H1 (cell line): ENCODE measurements around the gene HSPA4L. TPM values are rescaled to one million over a fixed set of nuclear protein-coding genes. Genes with fewer than 3 reads are reported as not detected.

Experiments used
- CTCF ChIA-PET: fragments of 300-600 bp; sonication (Branson Sonifier 250); formaldehyde crosslinking; loops from one replicate; lab custom pipeline; 2021; ENCODE audit not compliant: partially characterized antibody; lab: Charles Lee
- POLR2A ChIA-PET: fragments of 300-600 bp; sonication (Branson Sonifier 250); formaldehyde crosslinking; loops from one replicate; lab custom pipeline; 2021; ENCODE audit warnings: inconsistent platforms; ENCODE audit not compliant: partially characterized antibody; lab: Charles Lee
- DNase-seq, 2 experiments: peaks; one replicate each; pipeline versions ENCODE4 v3.0.0 to v3.0.0-alpha.2; 2010 to 2022; ENCODE audit warnings: low spot score in 2 of 2, low read depth in 1 of 2, mixed read lengths in 1 of 2
- FAIRE-seq: peaks from 2 replicates; lab custom pipeline; 2011; peaks lifted over from hg19 to GRCh38; lab: Jason Lieb, UNC
- H2AFZ ChIP-seq: 2 replicates; pipeline ENCODE4 v1.8.1; 2012; ENCODE audit warnings: low read length, inconsistent platforms
- H2AK5ac ChIP-seq: 2 replicates; pipeline ENCODE4 v1.6.1; 2013; ENCODE audit warnings: low read depth, low read length
- H2BK120ac ChIP-seq: replicated peaks from 2 replicates; pipeline ENCODE3; 2013; ENCODE audit warnings: low read depth, low read length, inconsistent platforms
- H2BK12ac ChIP-seq: 2 replicates; pipeline ENCODE4 v1.6.1; 2013; ENCODE audit warnings: low read depth, low read length
- H2BK15ac ChIP-seq: 2 replicates; pipeline ENCODE4 v1.6.1; 2013; ENCODE audit warnings: low read length
- H2BK20ac ChIP-seq: 2 replicates; pipeline ENCODE4 v1.6.1; 2013; ENCODE audit warnings: low read length
- H2BK5ac ChIP-seq: 2 replicates; pipeline ENCODE4 v1.6.1; 2013; ENCODE audit warnings: low read depth, low read length
- H3K14ac ChIP-seq: 2 replicates; pipeline ENCODE4 v1.6.1; 2013; ENCODE audit warnings: inconsistent platforms; ENCODE audit not compliant: insufficient read length
- H3K18ac ChIP-seq: 2 replicates; pipeline ENCODE4 v1.6.1; 2013; ENCODE audit warnings: low read length; ENCODE audit errors: extremely low read depth
- H3K23ac ChIP-seq: 2 replicates; pipeline ENCODE4 v1.6.1; 2013; ENCODE audit warnings: inconsistent platforms; ENCODE audit not compliant: insufficient read length
- H3K23me2 ChIP-seq: 2 replicates; pipeline ENCODE4 v1.6.1; 2013; ENCODE audit warnings: low read depth, low read length
- H3K27ac ChIP-seq: 2 replicates; pipeline ENCODE4 v1.6.1; 2011; ENCODE audit warnings: low read depth, low read length, inconsistent platforms
- H3K27me3 ChIP-seq, 4 experiments: replicated peaks in 1 of 4; 1 replicate in 1 of 4; 2 replicates in 3 of 4; pipeline versions ENCODE4 v1.6.1 to v1.8.1; 2011 to 2013; ENCODE audit warnings: low read length in 3 of 4, mild to moderate bottlenecking in 3 of 4, inconsistent platforms in 2 of 4, mixed read lengths in 2 of 4, moderate library complexity in 1 of 4; ENCODE audit not compliant: control insufficient read depth in 3 of 4, insufficient read depth in 3 of 4; ENCODE audit errors: extremely low read depth in 1 of 4
- H3K36me3 ChIP-seq, 4 experiments: 2 replicates each; pipeline versions ENCODE4 v1.6.1 to v1.8.1; 2011 to 2013; ENCODE audit warnings: mild to moderate bottlenecking in 4 of 4, low read length in 3 of 4, moderate library complexity in 2 of 4, control low read depth in 1 of 4, inconsistent platforms in 1 of 4; ENCODE audit not compliant: insufficient read depth in 4 of 4, control insufficient read depth in 2 of 4
- H3K4ac ChIP-seq: replicated peaks from 2 replicates; pipeline ENCODE3; 2013; ENCODE audit warnings: low read length, low read depth, mixed read lengths, inconsistent platforms; ENCODE audit not compliant: insufficient read length
- H3K4me1 ChIP-seq, 4 experiments: replicated peaks in 1 of 4; 1 replicate in 1 of 4; 2 replicates in 3 of 4; pipeline versions ENCODE4 v1.6.1 to v1.8.1; 2011 to 2013; ENCODE audit warnings: low read length in 3 of 4, inconsistent platforms in 2 of 4, mixed read lengths in 1 of 4; ENCODE audit not compliant: insufficient read depth in 4 of 4, control insufficient read depth in 3 of 4
- H3K4me2 ChIP-seq, 2 experiments: 2 replicates each; pipeline versions ENCODE4 v1.6.1 to v1.8.1; 2011 to 2013; ENCODE audit warnings: low read depth in 2 of 2, low read length in 2 of 2, control low read depth in 1 of 2, inconsistent platforms in 1 of 2, mild to moderate bottlenecking in 1 of 2; ENCODE audit not compliant: insufficient read depth in 1 of 2
- H3K4me3 ChIP-seq, 4 experiments: fragments of 200-600, 300-600 bp in 1 of 4; sonication (generic), shearing (Covaris generic), sonication (Bioruptor Twin) in 1 of 4; 2 replicates each; pipeline versions ENCODE4 v1.5.1 to v1.8.1; 2011 to 2016; ENCODE audit warnings: low read length in 4 of 4, low read depth in 3 of 4, control low read depth in 2 of 4, inconsistent platforms in 2 of 4, mild to moderate bottlenecking in 2 of 4, mixed read lengths in 1 of 4, moderate library complexity in 1 of 4; ENCODE audit not compliant: insufficient read depth in 2 of 4; ENCODE audit errors: extremely low read depth in 1 of 4
- H3K56ac ChIP-seq: replicated peaks from 2 replicates; pipeline ENCODE3; 2013; ENCODE audit warnings: low read depth, mild to moderate bottlenecking, mixed read lengths, low read length, inconsistent platforms; ENCODE audit not compliant: insufficient read length
- H3K79me1 ChIP-seq: 2 replicates; pipeline ENCODE4 v1.6.1; 2013; ENCODE audit warnings: low read depth, low read length, control low read depth
- H3K79me2 ChIP-seq, 2 experiments: 2 replicates each; pipeline versions ENCODE4 v1.6.1 to v1.8.1; 2012 to 2013; ENCODE audit warnings: low read length in 2 of 2, mild to moderate bottlenecking in 2 of 2, inconsistent platforms in 1 of 2; ENCODE audit not compliant: insufficient read depth in 2 of 2, control insufficient read depth in 1 of 2
- H3K9ac ChIP-seq, 4 experiments: replicated peaks in 1 of 4; 1 replicate in 1 of 4; 2 replicates in 3 of 4; pipeline versions ENCODE4 v1.6.1 to v1.8.1; 2011 to 2013; ENCODE audit warnings: low read depth in 3 of 4, low read length in 3 of 4, control low read depth in 2 of 4, mild to moderate bottlenecking in 2 of 4, moderate library complexity in 2 of 4, inconsistent platforms in 1 of 4; ENCODE audit errors: extremely low read depth in 1 of 4
- H3K9me3 ChIP-seq, 2 experiments: 2 replicates each; pipeline versions ENCODE4 v1.6.1 to v1.8.1; 2012 to 2013; ENCODE audit warnings: mild to moderate bottlenecking in 2 of 2, moderate library complexity in 2 of 2, control low read depth in 1 of 2, inconsistent platforms in 1 of 2, low read depth in 1 of 2, low read length in 1 of 2, mixed read lengths in 1 of 2; ENCODE audit not compliant: insufficient read depth in 2 of 2
- H4K20me1 ChIP-seq, 2 experiments: replicated peaks in 1 of 2; 2 replicates each; pipeline versions ENCODE3 to v1.8.1; 2011 to 2013; ENCODE audit warnings: inconsistent platforms in 2 of 2, low read length in 2 of 2, mild to moderate bottlenecking in 1 of 2; ENCODE audit not compliant: insufficient read depth in 2 of 2, control insufficient read depth in 1 of 2
- H4K5ac ChIP-seq: 2 replicates; pipeline ENCODE4 v1.6.1; 2013; ENCODE audit warnings: low read length, low read depth, mixed read lengths, inconsistent platforms; ENCODE audit not compliant: insufficient read length
- H4K8ac ChIP-seq: 2 replicates; pipeline ENCODE4 v1.8.0; 2013; ENCODE audit warnings: mild to moderate bottlenecking, moderate library complexity, low read length, inconsistent platforms; ENCODE audit not compliant: insufficient read depth; ENCODE audit errors: extremely low read depth
- H4K91ac ChIP-seq: replicated peaks from 2 replicates; pipeline ENCODE3; 2013; ENCODE audit warnings: low read length, mixed read lengths, inconsistent platforms; ENCODE audit not compliant: insufficient read length
- ASH2L ChIP-seq: fragments of 200-600, 300-600 bp; sonication (generic); IDR thresholded peaks from one replicate; pipeline ENCODE4 v1.7.1; 2017; ENCODE audit warnings: low read length
- CHD2 ChIP-seq: IDR thresholded peaks from 2 replicates; pipeline ENCODE4 v1.6.1; 2012; ENCODE audit warnings: low read length, improper control_type of control experiment
- HDAC2 ChIP-seq, 2 experiments: fragments of 300-600 bp in 1 of 2; sonication (generic) in 1 of 2; IDR thresholded peaks; 2 replicates each; pipeline ENCODE4 v1.6.1; 2011 to 2012; ENCODE audit warnings: low read depth in 2 of 2, low read length in 2 of 2, mild to moderate bottlenecking in 2 of 2, moderate library complexity in 2 of 2, borderline replicate concordance in 1 of 2, inconsistent platforms in 1 of 2
- NANOG ChIP-seq: IDR thresholded peaks from 2 replicates; pipeline ENCODE4 v1.6.1; 2011; ENCODE audit warnings: low read length, low read depth, mild to moderate bottlenecking, inconsistent platforms; ENCODE audit not compliant: insufficient read depth, poor library complexity, severe bottlenecking
- POLR2AphosphoS5 ChIP-seq: IDR thresholded peaks from 2 replicates; pipeline ENCODE4 v1.6.1; 2011; ENCODE audit warnings: low read depth, low read length
- RNF2 ChIP-seq: fragments of 200-900, 300-1000 bp; sonication (generic); IDR thresholded peaks from 2 replicates; pipeline ENCODE4 v1.7.1; 2016; ENCODE audit warnings: borderline replicate concordance, low read depth, mild to moderate bottlenecking, antibody characterized with exemption, low read length; ENCODE audit not compliant: poor library complexity, severe bottlenecking; ENCODE audit errors: missing control alignments
- RXRA ChIP-seq: IDR thresholded peaks from 2 replicates; pipeline ENCODE4 v1.6.1; 2011; ENCODE audit warnings: low read depth, mild to moderate bottlenecking, low read length, moderate library complexity; ENCODE audit not compliant: insufficient read depth
- SIN3A ChIP-seq, 2 experiments: IDR thresholded peaks in 1 of 2; conservative IDR thresholded peaks in 1 of 2; 2 replicates each; pipeline ENCODE4 v1.6.1; 2011 to 2012; ENCODE audit warnings: low read length in 2 of 2, improper control_type of control experiment in 1 of 2, low read depth in 1 of 2, mild to moderate bottlenecking in 1 of 2
- polyA plus RNA-seq, 7 experiments: library from polyadenylated mRNA; depleted of rRNA in 3 of 7; stranded (reverse) in 5 of 7; unstranded in 2 of 7; fragments of >200 nt in 5 of 7; fragments of 200-250 nt in 2 of 7; gene quantifications; 1 replicate in 5 of 7; 2 replicates in 1 of 7; 4 replicates in 1 of 7; pipeline versions ENCODE4 v1.2.1 to v1.2.3, GENCODE V29; 2011 to 2013; ENCODE audit warnings: missing spikeins in 2 of 7, mixed read lengths in 2 of 7
- total RNA-seq: library from RNA; stranded (reverse); fragmentation: NEBNext Ultra II Directional; extraction: Animal tissue kit (Norgen Biotek cat#: 25700); gene quantifications from 2 replicates; pipeline ENCODE4 v1.2.1, GENCODE V29; 2021

Gene HSPA4L
- total and polyA plus RNA-seq, 2 of the 8 experiments (the other 6 are each of a cell fraction or from before 2014, with no cell fraction given): 0.65 to 4.7 TPM

GRCh38 chr4:127875791-127876190 is 93.7 kb downstream of the HSPA4L start:
- Histone ChIP-seq H2BK15ac (no peak overlapping the region), H3K4me1 (no peaks in the 10 kb centered on the region), H3K4ac (no peak overlapping the region), H3K56ac (no peak overlapping the region), H4K91ac (no peak overlapping the region), H3K79me1 (no peaks in the 10 kb centered on the region), H4K20me1 (no peaks in the 10 kb centered on the region), H4K8ac (no peak overlapping the region), H3K23ac (no peak overlapping the region), H2AK5ac (no peak overlapping the region), H2BK120ac (no peak overlapping the region), H3K36me3 (peaks cover 0 to 5% (median 0%) of the 10 kb centered on the region in 4 experiments; a peak in 1 of 8 replicates), H3K79me2 (0 out of 4 replicates have a peak, but pooled peaks cover 0 to 3% of the 10 kb centered on the region in 2 experiments), H3K14ac (no peak overlapping the region), H3K4me3 (no peak overlapping the region), H3K9ac (no peak overlapping the region), H3K27ac (no peak overlapping the region), H3K18ac (no peak overlapping the region), H3K4me2 (no peak overlapping the region), H3K27me3 (no peaks in the 10 kb centered on the region), H2BK5ac (no peak overlapping the region)
- ChIA-PET CTCF (no interaction called here), POLR2A (interaction anchor here (0.5 to 1.6 kb wide), 3 partner anchors 23 to 191 kb away, joined by 3 read pairs; no protein-coding TSS in a partner anchor)
- DNase-seq: no peak
- TF ChIP-seq RXRA (no peak), HDAC2 (IDR thresholded peaks at IDR 0.05; ENCODE audit: borderline replicate concordance in 1 of 2, low read depth in 2 of 2, low read length in 2 of 2) (no peak), NANOG (no peak), POLR2AphosphoS5 (no peak), SIN3A (conservative IDR thresholded peaks at IDR 0.05 in 1 of 2, IDR thresholded peaks at IDR 0.05 in 1 of 2; ENCODE audit: low read depth in 1 of 2, low read length in 2 of 2) (no peak), ASH2L (no peak), RNF2 (no peak), CHD2 (no peak)
- TF ChIP-seq, all 59 proteins: peak for 0
- H2AFZ ChIP-seq: no peak overlapping the region
- H2BK12ac ChIP-seq: no peak overlapping the region
- H3K23me2 ChIP-seq: no peaks in the 10 kb centered on the region
- H4K5ac ChIP-seq: no peak overlapping the region
- no peak for FAIRE-seq
- H2BK20ac ChIP-seq: no peak overlapping the region
- no peaks in the 10 kb centered on the region for H3K9me3 ChIP-seq
